ENCODE measurements around the gene TAS2R30.
"Not testable (repeated sequence)": the region's sequence is repeated elsewhere in the genome, so short reads cannot be mapped to it uniquely, and the experiment has no call there.

- TF ChIP-seq MAX, CTCF, MYC (IDR thresholded peaks at IDR 0.05; ENCODE audit: low read depth, low read length): not testable (repeated sequence)
These were observed 39.5 kb downstream of the TAS2R30 start for GRCh38 chr12:11094910-11095309.

All from NB4 (cell line).